Panc1 (cell line): ENCODE data around the gene NR5A1.

Experiments
- CTCF ChIP-seq: fragments of 450-650 bp; IDR thresholded peaks from 2 replicates; pipeline ENCODE4 v1.5.1; 2017; ENCODE audit warnings: mild to moderate bottlenecking
- POLR2AphosphoS5 ChIP-seq: IDR thresholded peaks from 2 replicates; pipeline ENCODE4 v1.6.1; 2012; ENCODE audit warnings: mild to moderate bottlenecking, low read depth, low read length, moderate library complexity
- REST ChIP-seq, 2 experiments: IDR thresholded peaks; 2 replicates each; pipeline ENCODE4 v1.6.1; 2011 to 2012; ENCODE audit warnings: low read depth in 2 of 2, control low read depth in 1 of 2, low read length in 1 of 2, mild to moderate bottlenecking in 1 of 2, moderate library complexity in 1 of 2; ENCODE audit not compliant: insufficient read depth in 1 of 2
- SIN3A ChIP-seq: IDR thresholded peaks from 2 replicates; pipeline ENCODE4 v1.6.1; 2012; ENCODE audit warnings: low read depth, mild to moderate bottlenecking, low read length, moderate library complexity, borderline replicate concordance; ENCODE audit not compliant: insufficient read depth

GRCh38 chr9:124457079-124457886 is 49.9 kb downstream of the NR5A1 start:
- TF ChIP-seq CTCF (no peak), SIN3A (no peak), POLR2AphosphoS5 (no peak), REST (IDR thresholded peaks at IDR 0.05; ENCODE audit: insufficient read depth in 1 of 2, low read depth in 2 of 2, low read length in 1 of 2) (no peak)
